ENCODE results near the gene MTHFS. TPM values are rescaled to one million over a fixed set of nuclear protein-coding genes. Genes with fewer than 3 reads are reported as not detected.
"Not testable (repeated sequence)": the region's sequence is repeated elsewhere in the genome, so short reads cannot be mapped to it uniquely, and the experiment has no call there.

Gene MTHFS
- total and polyA plus RNA-seq, 12 donors: 10.1 to 38.5 (median 19.9) TPM

GRCh38 chr15:79939399-79939798 lies 42.6 kb upstream of the MTHFS start:
- no peak for ATAC-seq
- peaks cover 0 to 29% (median 4%) of the 10 kb centered on the region in 7 donors for H3K27me3 ChIP-seq

GRCh38 chr15:79938143-79938542 lies 41.3 kb upstream of the MTHFS start:
- H3K27me3 ChIP-seq: peaks cover 0 to 35% (median 7%) of the 10 kb centered on the region in 7 donors
- no peak for ATAC-seq
- DNase-seq: no peak

More at GRCh38 chr15:79939399-79939798, 42.6 kb upstream of the MTHFS start:
- WGBS, 2 donors: 56 to 65% methylated on average over 4 of the region's 4 CpGs
- Histone ChIP-seq H3K9me3 (no peaks in the 10 kb centered on the region), H3K36me3 (no peaks in the 10 kb centered on the region), H3K27ac (no peak overlapping the region), H3K4me1 (peaks cover 0 to 5% (median 0%) of the 10 kb centered on the region in 9 donors), H3K4me3 (no peak overlapping the region)
- TF ChIP-seq CTCF (IDR thresholded peaks at IDR 0.05): no peak
- DNase-seq: no peak
- intact Hi-C loops (cut with DNase I): no loop called here

GRCh38 chr15:79935556-79936201 lies 38.9 kb upstream of the MTHFS start:
- not testable (repeated sequence) for ATAC-seq, H3K4me1 ChIP-seq
- WGBS, 2 donors: 23 to 25% methylated on average over 7 of the region's 7 CpGs

More at GRCh38 chr15:79938143-79938542, 41.3 kb upstream of the MTHFS start:
- 40 to 77% methylated on average over 1 of the region's 1 CpG for WGBS, 2 donors
- H3K36me3 ChIP-seq: no peaks in the 10 kb centered on the region
- no peak overlapping the region for H3K4me3 ChIP-seq
- no peaks in the 10 kb centered on the region for H3K9me3 ChIP-seq
- no peak for TF ChIP-seq CTCF (IDR thresholded peaks at IDR 0.05)
- peaks cover 0 to 5% (median 0%) of the 10 kb centered on the region in 9 donors for H3K4me1 ChIP-seq
- H3K27ac ChIP-seq: no peak overlapping the region
- intact Hi-C loops (cut with DNase I): no loop called here

GRCh38 chr15:79933231-79933630 lies 36.4 kb upstream of the MTHFS start:
- DNase-seq (no peak), ATAC-seq (no peak)
- H3K4me3 ChIP-seq: no peak overlapping the region
- intact Hi-C loops (cut with DNase I): no loop called here
- no peak overlapping the region for H3K27ac ChIP-seq
- WGBS, 2 donors: 54 to 60% methylated on average over 3 of the region's 3 CpGs
- H3K9me3 ChIP-seq: no peaks in the 10 kb centered on the region
- TF ChIP-seq CTCF (IDR thresholded peaks at IDR 0.05): no peak
- peaks cover 0 to 34% (median 12%) of the 10 kb centered on the region in 7 donors for H3K27me3 ChIP-seq
- no peaks in the 10 kb centered on the region for H3K36me3 ChIP-seq
- H3K4me1 ChIP-seq: peaks cover 0 to 5% (median 0%) of the 10 kb centered on the region in 9 donors

More at GRCh38 chr15:79935556-79936201, 38.9 kb upstream of the MTHFS start:
- H3K4me3 ChIP-seq; H3K27ac ChIP-seq; H3K9me3 ChIP-seq; H3K36me3 ChIP-seq; DNase-seq; intact Hi-C loops (cut with DNase I): not testable (repeated sequence)
- H3K27me3 ChIP-seq: peaks cover 0 to 30% (median 12%) of the 10 kb centered on the region in 7 donors

- ATAC-seq (no peak), DNase-seq (no peak)
- H3K4me3 ChIP-seq: no peak overlapping the region
- H3K27ac ChIP-seq: no peak overlapping the region
- no peaks in the 10 kb centered on the region for H3K9me3 ChIP-seq
- TF ChIP-seq CTCF (IDR thresholded peaks at IDR 0.05): no peak
- intact Hi-C loops (cut with DNase I): no loop called here
- peaks cover 0 to 34% (median 12%) of the 10 kb centered on the region in 7 donors for H3K27me3 ChIP-seq
- 51 to 65% methylated on average over 5 of the region's 5 CpGs for WGBS, 2 donors
- H3K4me1 ChIP-seq: peaks cover 0 to 5% (median 0%) of the 10 kb centered on the region in 9 donors
- no peaks in the 10 kb centered on the region for H3K36me3 ChIP-seq
Observed at GRCh38 chr15:79932447-79932846, 35.6 kb upstream of the MTHFS start.

Measured in heart right ventricle (tissue), 16 donors.